HG03342 (cell line): ENCODE measurements around the gene ARRDC2.
"Not testable (repeated sequence)": the region's sequence is repeated elsewhere in the genome, so short reads cannot be mapped to it uniquely, and the experiment has no call there.

Experiments
- ATAC-seq: cut with Tn5 transposase; IDR thresholded peaks from one replicate; pipeline ENCODE4 v1.9.1; 2021; ENCODE audit warnings: mild to moderate bottlenecking, moderate library complexity; ENCODE audit not compliant: unreplicated experiment

The ARRDC2 gene

DNA sequence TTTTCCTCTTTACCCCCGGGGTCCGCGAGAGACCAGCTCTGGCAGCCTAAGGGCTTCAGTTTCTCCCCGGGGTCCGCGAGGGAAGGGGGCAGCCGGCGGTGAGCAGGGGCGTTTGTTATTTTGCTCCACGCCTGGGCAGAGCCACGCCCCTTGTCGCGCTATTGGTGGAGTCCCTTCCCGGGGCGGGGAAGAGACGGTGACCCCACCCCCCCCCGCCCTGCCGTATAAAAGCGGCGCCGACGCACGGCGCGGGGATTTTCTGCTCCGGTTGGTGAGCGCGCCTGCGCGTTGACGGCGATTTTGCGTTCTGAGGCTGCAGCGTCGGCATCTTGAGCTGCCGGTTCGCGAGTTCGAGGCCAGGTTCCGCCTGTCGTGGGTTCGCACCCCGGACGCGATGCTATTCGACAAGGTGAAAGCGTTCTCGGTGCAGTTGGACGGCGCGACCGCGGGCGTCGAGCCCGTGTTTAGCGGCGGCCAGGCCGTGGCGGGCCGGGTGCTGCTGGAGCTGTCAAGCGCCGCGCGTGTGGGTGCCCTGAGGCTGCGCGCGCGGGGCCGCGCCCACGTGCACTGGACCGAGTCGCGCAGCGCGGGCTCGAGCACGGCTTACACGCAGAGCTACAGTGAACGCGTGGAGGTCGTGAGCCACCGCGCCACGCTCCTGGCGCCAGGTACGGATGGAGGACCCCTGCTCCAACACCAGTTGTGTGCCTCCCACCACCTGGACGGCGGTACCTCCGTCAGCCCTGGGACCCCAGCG, at the start of gene ARRDC2:
TSS of gene ARRDC2 (plus strand) at position 254 of the 757 bp plus-strand sequence. CDS start at position 395, 141 bp downstream.
- peak; percentile 37 for ATAC-seq

DNA sequence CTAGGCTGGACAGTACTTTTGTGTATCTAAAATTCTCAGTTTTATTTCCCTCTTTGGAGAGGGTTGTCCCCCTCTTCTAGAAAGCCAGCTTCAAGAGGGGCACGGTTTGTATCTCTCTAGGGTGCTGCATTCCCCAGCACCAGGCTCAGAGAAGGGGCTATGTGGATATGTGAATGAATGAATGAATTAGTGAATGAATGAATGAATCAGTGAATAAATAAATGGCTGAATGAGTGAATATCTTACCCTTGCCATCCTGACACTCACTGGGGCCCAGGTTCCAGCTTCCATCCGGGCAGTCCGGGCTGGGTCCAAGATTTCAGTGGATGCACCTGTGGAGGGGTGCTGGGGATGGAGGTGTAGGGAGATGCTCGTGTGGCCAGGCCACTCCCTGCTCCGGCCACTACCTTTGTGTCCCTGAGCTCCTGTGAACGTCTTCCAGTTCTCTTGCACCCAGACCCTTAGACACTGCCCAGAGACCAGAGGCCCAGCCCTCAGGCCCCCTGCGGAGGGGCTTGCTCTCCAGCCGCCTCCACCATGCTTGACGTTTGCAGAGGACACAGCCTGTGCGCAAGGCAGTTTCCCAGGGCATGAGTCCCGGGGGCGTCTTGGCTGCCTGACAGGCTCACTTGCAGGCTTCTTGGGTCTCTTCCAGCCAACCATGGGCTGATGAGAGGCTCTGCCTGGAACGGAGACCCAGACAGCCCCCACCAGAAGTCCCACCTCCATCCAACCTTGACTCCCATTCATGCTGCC, 43.9 kb upstream of the ARRDC2 start:
- ATAC-seq: no peak

DNA sequence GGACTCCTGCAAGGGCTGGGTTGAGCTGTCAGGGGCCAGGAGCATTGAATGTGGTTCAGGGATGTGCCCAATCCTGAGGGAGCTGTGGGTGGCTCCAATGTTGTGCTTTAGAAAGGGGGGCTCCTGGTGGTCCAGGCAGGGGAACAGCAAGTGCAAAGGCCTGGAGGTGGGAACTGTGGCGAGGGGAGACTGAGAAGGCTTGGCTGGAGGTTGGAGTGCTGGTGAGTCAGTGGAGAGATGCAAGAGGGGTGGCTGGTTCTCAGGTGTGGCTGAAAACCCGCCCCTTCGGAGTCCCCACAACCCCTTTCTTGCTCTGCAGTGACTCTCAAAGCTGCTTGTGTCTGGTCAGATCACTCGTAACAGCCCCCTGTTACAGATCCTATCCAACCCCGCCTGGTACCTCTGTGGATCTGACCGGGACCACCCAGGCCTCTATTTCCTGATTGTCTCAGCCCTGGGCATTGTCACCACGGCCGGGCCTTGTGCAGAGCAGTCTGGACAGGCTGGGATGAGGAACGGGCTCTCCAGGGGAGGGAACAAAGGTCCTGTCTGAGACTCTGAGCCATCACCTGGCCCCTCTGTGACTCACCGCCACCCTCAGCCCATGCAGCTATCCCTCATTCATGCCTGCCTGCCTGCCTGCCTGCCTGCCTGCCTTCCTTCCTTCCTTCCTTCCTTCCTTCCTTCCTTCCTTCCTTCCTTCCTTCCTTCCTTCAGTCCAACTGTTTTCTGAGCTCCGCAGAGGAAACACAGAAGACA, 42.4 kb upstream of the ARRDC2 start:
- ATAC-seq: no peak

DNA sequence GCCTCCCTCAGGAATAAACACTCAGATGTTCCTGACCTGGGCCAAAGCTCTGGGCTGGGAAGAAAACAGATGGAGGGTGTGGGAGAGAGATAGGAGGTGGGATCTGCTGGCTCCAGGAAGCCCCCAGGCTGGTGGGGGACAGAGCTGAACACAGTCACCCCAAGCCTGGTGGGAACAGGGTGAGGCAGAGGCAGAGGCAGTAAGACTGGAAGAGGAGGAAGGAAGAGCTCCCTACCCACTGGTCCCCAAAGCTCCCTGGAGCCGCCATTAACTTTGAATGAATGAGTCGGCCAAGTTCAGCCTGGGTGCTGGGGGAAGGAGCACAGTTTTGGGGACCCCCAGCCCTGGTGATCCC, 41.9 kb upstream of the ARRDC2 start:
- no peak for ATAC-seq

DNA sequence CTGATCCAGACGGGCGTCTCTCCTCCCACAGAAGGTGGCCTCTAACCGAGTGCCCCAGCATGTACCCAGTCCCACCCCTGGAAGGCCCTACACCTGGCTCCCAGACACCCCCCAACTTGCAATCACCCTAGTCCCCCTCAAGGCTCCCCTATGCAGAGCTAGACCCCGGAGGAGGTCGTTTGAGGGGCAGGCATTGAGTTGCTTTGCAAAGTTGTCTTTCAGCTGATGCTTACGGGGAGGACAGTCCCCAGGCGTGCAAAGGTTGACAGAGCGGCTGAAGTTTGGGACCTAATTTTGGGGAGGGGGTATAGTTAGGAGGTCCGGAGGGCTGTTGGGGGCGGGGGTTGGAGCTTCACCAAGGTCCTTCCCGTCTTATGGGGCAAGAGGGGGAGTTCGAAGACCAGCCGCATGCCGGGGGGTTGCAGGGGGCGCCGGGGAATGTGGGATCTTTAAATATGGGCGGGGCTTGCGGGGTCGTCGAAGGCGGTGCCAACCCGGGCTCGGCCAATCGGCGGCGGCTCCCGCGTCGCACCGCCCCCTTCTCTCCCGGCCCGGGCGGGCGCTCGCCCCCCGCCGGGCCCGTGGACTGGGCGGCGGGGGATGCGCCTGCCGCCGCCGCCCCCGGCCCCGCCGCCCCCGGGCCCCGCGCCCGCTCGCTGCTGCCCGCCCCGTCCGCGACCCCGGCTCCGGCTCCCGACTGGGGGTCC, 41.3 kb upstream of the ARRDC2 start, which contains the start of gene KCNN1:
TSS of gene KCNN1 (plus strand) at position 558 of the 707 bp plus-strand sequence. CDS start 6,782 bp downstream, outside the sequence.
- ATAC-seq: no peak

DNA sequence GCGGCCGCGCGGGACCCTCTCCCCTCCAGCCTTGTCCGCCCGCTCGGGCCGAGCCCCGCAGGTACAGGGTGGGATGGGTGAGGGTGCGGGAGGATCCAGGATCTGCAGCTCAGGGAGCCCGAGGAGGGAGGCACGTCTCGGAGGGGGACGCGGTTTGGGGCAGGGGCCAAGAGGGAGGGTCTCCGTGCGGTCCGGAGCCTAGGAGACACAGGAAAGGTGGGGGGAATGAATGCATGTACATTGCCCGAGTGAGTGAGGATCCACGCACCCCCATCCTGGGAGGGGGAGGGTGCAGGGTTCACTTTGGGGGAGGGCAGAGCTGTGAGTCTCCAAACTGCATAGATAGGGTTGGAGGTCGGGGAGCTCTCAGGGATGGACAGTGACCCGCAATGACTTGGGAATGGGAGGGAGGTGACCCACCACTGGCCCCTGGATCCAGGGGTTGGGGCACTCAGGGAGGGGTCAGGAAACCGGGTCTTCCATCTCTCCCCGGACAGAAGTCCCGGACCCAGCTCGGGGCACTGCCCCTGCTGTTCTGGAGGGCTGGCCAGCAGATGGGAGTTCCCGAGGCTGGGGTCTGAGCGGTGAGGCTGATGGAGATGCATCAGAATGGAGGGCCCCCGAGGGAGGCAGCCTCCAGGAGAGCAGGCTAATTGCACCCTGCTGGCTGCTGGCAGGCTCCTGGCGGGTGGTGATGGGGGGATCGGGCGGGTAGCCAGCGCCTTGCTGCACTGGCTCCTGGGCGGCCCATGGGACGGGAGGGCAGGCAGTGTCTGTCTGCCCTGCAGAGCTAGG, 40.5 kb upstream of the ARRDC2 start:
- no peak for ATAC-seq

DNA sequence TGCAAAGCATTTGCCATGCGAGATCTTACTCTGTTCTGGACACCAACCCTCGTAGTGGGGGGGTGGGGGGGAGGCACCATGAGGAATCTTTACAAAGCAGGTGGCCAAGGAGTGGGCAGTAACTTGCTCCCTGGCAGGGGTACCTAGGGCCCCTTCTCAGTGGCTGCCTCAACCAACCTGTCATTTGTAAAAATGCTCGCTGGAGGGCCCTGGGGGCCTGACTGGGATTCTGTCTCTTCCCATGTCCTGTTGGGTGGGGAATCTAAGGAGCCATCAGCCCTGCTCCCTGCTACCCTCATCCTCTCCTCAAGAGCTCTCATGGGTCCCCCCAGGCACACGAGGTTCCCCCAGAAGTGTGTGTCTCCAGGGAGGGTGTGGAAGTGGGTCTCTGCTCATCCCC, 39.6 kb upstream of the ARRDC2 start:
- ATAC-seq: no peak

DNA sequence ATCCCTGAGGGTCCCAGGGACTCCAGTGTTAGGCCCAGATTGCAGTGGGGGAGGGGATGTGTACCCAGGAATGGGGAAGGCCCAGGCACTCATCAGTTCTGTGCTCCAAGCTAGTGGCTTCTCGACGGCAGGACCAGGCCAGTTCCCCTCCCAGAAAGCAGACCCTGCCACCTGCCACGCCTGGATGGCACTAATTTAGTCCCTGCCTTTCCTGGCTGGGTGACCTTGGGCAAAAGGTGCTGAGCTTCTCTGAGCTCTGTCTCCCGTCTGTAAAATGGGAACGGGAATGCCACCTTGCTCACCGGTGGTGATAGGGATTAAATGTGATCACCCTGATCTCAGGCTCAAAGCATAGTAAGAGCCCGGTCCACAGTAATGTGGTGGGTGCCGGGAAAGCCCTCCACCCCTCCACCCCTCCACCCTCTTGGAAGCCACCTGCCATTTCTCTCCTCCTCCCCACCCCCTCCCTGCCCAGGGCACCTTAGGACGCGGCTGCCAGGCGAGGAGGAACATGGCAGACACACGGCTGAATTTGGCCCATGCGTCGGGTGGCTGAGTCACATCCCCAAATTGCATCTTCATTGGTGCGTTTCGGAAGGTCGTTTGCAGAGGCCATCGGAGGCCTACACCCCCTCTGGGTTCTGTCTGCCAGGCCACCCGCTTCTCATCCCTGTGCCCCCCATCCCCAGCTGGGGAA, 38.7 kb upstream of the ARRDC2 start:
- no peak for ATAC-seq

DNA sequence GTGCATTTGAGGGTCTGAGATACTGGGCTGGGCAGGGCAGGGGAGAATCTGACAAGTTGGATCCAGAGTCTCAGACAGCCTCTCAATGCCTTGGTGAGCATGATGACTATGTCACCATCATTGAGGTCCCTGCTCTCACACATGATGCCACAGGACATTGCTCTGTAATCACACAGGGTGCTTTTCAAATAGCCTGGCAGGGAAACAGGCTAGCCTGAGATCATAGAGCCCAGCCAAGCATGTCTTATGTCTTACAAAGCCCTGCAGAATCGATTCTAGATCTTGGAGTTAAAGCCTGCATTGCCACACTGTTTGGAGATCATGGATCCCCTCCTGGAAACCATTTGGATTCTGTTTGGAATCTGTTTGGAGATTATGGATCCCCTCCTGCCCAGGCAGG, 35.7 kb upstream of the ARRDC2 start:
- no peak for ATAC-seq

DNA sequence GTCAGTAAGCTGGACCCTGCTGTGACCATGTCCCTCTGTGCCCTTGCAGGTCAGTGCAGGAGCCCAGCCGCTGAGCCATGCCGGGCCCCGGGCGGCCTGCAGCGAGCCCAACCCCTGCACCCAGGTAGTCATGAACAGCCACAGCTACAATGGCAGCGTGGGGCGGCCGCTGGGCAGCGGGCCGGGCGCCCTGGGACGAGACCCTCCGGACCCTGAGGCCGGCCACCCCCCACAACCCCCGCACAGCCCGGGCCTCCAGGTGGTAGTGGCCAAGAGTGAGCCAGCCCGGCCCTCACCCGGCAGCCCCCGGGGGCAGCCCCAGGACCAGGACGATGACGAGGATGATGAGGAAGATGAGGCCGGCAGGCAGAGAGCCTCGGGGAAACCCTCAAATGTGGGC, 34.2 kb upstream of the ARRDC2 start:
- ATAC-seq: no peak

DNA sequence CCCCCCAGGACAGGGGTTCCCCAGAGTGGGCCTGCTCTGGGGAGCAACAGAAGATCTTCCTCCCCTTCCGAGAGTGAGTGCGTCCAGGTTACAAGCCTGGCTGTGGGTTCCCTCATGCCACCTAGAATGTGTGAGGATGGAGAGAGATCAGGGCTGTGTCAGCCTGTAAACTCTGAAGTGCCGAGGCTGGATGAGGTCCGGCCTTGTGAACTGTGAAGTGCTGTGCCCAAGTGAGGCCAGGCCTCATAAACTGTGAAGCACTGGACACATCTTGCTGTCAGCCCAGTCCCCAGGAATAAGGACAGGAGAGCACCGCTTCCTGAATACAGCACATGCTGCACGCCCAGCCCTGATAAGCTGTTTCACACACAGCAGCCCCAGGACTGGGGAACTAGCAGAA, 33.4 kb upstream of the ARRDC2 start:
- no peak for ATAC-seq

DNA sequence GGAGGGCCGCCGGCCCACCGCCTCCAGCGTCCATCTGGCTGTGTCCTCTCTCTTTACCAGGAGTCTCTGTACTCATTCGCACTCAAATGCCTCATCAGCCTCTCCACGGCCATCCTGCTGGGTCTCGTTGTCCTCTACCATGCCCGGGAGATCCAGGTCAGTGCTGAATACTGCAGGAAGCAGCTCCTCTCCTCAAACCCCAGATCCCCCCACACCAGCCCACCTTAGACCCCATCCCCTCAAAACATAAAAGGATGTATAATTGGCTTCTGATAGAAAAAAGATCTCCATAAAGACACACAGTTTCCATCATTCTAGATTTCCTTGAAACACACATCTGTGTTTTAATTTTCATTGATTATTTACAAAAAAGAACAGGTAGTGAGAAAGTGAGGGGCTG, 32.9 kb upstream of the ARRDC2 start:
- ATAC-seq: no peak

DNA sequence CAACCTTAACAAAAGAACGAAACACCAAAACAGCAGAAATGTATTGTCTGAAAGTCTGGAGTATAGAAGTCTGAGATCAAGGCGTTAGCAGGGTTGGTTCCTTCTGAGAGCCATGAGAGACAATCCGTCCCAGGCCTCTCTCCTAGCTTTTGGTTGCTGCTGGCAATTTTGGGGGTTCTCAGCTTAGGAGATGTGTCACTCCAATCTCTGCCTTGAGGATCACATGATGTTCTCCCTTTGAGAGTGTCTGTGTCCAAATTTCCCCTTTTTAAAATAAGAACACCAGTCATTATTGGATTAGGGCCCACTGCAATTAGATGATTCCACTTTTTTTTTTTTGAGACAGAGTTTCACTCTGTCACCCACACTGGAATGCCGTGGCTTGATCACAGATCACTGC, 30.9 kb upstream of the ARRDC2 start:
- ATAC-seq: no peak

DNA sequence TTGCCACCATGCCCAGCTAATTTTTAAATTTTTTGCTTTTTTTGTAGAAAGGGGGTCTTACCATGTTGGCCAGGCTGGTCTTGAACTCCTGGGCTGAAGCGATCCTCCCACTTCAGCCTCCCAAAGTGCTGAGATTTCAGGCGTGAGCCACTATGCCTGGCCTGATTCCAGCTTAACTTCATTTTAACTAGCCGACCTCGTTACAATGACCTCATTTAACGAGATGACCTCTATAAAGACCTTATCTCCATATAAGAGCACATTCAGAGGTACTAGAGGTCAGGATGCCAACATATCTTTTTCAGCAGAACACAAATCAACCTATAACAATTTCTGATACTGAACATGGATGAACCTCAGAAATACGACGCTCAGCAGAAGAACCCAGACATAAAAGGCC, 30.5 kb upstream of the ARRDC2 start:
- ATAC-seq: no peak

DNA sequence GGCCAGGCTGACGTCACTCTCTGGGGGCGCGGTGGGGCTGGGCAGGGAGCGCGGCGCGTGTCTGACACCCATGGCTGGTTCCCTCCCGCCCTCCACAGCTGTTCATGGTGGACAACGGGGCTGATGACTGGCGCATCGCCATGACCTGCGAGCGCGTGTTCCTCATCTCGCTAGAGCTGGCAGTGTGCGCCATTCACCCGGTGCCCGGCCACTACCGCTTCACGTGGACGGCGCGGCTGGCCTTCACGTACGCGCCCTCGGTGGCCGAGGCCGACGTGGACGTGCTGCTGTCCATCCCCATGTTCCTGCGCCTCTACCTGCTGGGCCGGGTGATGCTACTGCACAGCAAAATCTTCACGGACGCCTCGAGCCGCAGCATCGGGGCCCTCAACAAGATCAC, 26.4 kb upstream of the ARRDC2 start:
- no peak for ATAC-seq

DNA sequence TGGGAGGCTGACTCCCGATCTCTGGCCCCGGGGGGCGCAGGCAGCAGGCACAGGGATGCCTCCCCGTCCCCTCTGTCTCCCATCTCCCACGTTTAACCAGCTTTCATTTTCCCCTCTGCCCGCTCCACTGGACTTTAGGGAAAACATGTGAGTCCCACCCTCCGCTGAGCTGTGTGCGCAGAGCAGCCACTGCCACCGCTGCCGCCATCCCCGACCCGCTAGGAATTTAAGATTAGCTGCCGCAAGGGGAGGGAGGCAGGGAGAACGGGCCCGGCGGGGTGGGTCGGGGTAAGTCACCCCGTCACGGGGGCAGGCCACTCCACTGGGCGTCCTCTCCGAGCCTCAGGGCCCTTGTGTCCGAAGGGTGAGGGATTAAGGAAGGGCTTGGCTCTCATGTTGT, 25.5 kb upstream of the ARRDC2 start:
- ATAC-seq: no peak

DNA sequence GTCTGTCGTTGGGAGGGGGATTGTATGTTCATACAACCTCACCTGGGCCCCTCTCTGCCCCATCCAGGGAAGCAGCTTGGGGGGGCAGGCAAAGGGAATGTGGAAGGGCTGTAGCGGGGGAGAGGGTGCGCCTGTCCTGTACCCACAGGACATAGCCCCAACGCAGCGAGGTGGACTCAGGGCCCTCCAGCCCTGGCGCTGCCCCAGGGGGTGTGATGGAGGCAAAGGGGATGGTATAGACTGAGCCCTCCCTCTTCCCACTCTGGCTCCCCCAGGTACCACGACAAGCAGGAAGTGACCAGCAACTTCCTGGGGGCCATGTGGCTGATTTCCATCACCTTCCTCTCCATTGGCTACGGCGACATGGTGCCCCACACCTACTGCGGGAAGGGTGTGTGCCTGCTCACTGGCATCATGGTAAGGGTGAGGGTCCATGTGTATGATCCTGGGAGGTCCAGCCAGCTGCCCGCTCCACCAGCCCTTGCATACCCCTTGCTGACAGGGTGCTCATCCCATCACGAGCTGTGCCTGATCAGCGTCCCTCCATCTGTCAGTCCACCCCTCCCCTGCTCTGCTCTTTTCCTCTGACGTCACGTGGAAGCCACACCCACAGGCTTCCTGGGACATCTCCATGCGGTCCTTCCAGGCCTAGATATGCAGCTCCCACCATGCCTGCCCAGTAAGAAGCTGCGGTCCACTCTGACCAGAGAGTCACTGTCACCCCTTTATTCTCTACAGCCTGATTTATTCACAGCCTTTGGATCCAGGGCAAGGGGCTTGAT, 22.7 kb upstream of the ARRDC2 start:
- no peak for ATAC-seq

DNA sequence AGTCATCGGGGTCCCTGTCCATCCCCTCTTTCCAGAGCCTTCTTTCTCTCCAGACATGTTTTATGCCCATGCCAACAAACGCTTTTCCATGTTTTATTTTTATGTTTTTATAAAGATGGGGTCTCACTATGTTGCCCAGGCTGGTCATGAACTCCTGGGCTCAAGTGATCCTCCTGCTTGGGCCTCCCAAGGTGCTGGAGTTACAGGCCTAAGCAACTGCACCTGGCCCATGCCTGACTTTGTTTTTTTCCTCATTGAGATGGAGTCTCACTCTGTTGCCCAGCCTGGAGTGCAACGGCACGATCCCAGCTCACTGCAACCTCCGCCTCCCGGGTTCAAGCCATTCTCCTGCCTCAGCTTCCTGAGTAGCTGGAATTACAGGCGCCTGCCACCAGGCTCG, 21.4 kb upstream of the ARRDC2 start:
- ATAC-seq: not testable (repeated sequence)

DNA sequence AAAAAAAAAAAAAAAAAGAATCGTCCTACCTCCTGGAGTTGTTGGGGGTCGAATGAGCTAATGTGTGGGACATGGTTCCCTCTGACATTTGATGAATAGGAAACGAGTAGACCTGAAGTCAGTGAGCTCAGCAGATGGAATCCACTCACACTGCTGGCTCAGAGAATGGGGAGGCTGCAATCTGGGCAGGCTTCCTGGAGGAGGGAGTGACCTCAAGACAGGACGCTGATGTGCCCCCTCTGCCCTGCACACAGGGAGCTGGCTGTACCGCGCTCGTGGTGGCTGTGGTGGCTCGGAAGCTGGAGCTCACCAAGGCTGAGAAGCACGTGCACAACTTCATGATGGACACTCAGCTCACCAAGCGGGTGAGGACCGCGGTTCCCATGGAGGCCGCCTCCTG, 19.8 kb upstream of the ARRDC2 start:
- ATAC-seq: no peak
